SJSA1 (cell line): ENCODE measurements around the gene NLRP9. TPM values are rescaled to one million over a fixed set of nuclear protein-coding genes. Genes with fewer than 3 reads are reported as not detected.

Experiments
- DNase-seq, 2 experiments: peaks; one replicate each; pipeline ENCODE4 v3.0.0-alpha.2; 2015 to 2020; ENCODE audit warnings: low spot score in 2 of 2, low read depth in 1 of 2
- H3K27ac ChIP-seq: fragments of 250-450 bp; sonication (Bioruptor Pico); 2 replicates; pipeline ENCODE4 v1.5.1; 2020; ENCODE audit warnings: mild to moderate bottlenecking, moderate library complexity
- H3K27me3 ChIP-seq: fragments of 250-450 bp; sonication (Bioruptor Pico); replicated peaks from 2 replicates; pipeline ENCODE4 v1.5.1; 2020; ENCODE audit warnings: mild to moderate bottlenecking, moderate library complexity
- H3K36me3 ChIP-seq: fragments of 250-450 bp; sonication (Bioruptor Pico); 2 replicates; pipeline ENCODE4 v1.5.1; 2020; ENCODE audit warnings: mild to moderate bottlenecking
- H3K4me1 ChIP-seq: fragments of 250-450 bp; sonication (Bioruptor Pico); replicated peaks from 2 replicates; pipeline ENCODE4 v1.6.1; 2021; ENCODE audit warnings: mild to moderate bottlenecking
- H3K4me3 ChIP-seq: fragments of 250-450 bp; sonication (Bioruptor Pico); 2 replicates; pipeline ENCODE4 v1.5.1; 2020; ENCODE audit warnings: mild to moderate bottlenecking
- H3K9me3 ChIP-seq: fragments of 250-450 bp; sonication (Bioruptor Pico); replicated peaks from 2 replicates; pipeline ENCODE4 v1.5.1; 2020; ENCODE audit warnings: mild to moderate bottlenecking
- total RNA-seq: library from RNA; depleted of rRNA; stranded (reverse); fragments of >200 nt; shearing (Covaris generic); gene quantifications from 2 replicates; pipeline ENCODE4 v1.2.3, GENCODE V29; 2014

The NLRP9 gene
- total RNA-seq, 1 experiment from 2014 or later = not detected

DNA sequence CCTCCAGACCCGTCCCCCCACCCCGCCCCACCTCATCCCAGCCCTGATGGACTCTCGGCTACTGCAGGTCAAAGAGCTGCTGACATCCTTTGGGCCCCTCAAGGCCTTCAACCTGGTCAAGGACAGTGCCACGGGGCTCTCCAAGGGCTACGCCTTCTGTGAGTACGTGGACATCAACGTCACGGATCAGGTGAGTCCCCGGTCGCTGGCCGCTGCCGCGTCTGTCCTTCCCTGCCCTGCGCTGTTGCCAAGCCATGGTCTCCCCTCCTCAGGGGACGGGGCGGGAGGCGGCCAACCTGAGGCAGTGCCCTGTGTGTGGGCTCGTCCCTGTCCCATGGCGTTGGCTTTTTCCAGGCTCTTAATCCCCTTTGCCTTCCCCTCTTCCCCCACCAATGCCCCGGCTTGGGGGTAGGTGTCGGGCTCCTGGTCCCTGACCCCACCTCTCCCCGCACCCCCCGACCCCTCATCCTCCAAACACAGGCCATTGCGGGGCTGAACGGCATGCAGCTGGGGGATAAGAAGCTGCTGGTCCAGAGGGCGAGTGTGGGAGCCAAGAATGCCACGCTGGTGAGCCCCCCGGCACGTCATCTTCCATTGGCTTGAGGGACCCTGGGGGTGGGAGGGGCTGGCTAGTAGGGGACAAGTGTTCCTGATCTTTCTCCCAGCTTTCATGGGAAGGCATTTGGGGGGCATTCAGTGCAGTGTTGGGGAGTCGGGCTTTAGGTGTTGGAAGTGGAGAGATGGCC lies 69.4 kb downstream of the NLRP9 start:
- H3K4me3 ChIP-seq = no peak overlapping the region
- no peaks in the 10 kb centered on the region for H3K27me3 ChIP-seq
- no peaks in the 10 kb centered on the region for H3K9me3 ChIP-seq
- no peak overlapping the region for H3K27ac ChIP-seq
- H3K36me3 ChIP-seq = peaks cover 84% of the 10 kb centered on the region
- no peak for DNase-seq
- H3K4me1 ChIP-seq = 0 out of 2 replicates have a peak, but pooled peaks cover 4% of the 10 kb centered on the region

DNA sequence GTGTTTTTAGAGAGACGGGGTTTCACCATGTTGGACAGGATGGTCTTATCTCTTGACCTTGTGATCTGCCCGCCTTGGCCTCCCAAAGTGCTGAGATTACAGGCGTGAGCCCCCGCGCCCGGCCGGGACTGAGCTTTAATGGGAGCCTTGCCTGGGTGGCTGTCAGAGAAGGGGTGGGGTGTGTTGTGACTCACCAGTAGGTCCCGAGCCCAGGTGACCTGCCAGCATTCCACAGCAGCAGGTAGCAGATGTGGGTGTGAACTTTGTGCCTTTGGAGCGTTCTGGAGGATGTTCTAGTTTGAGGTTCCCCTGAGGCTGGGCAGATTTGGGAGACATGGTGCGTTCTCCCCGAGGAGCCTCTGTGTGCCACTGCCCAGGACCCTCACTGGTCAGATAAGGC lies 70.2 kb downstream of the NLRP9 start:
- Histone ChIP-seq H3K4me1 (0 out of 2 replicates have a peak, but pooled peaks cover 4% of the 10 kb centered on the region), H3K27ac (no peak overlapping the region), H3K9me3 (no peaks in the 10 kb centered on the region), H3K4me3 (no peak overlapping the region), H3K27me3 (no peaks in the 10 kb centered on the region), H3K36me3 (peaks cover 87% of the 10 kb centered on the region)
- DNase-seq = no peak

DNA sequence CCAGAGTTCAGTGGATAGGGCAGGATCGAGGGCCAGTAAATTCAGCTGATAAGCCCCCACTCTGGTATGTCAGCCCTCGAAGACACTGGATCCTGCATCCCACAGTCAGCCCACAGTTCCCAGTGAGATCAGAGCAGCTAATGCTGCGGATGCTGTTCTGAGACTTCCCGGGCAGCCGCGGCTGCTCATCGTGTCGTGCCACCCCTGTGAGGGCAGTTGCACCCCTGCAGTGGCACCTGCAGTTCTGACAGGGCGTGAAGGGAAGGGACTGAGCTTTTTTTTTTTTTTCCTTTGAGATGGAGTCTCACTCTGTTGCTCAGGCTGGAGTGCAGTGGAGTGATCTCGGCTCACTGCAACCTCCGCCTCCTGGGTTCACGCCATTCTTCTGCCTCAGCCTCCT lies 70.7 kb downstream of the NLRP9 start:
- H3K4me1 ChIP-seq = 0 out of 2 replicates have a peak, but pooled peaks cover 4% of the 10 kb centered on the region
- no peak overlapping the region for H3K4me3 ChIP-seq
- H3K27ac ChIP-seq = no peak overlapping the region
- H3K36me3 ChIP-seq = peaks cover 88% of the 10 kb centered on the region
- H3K27me3 ChIP-seq = no peaks in the 10 kb centered on the region
- H3K9me3 ChIP-seq = no peaks in the 10 kb centered on the region
- DNase-seq = no peak

DNA sequence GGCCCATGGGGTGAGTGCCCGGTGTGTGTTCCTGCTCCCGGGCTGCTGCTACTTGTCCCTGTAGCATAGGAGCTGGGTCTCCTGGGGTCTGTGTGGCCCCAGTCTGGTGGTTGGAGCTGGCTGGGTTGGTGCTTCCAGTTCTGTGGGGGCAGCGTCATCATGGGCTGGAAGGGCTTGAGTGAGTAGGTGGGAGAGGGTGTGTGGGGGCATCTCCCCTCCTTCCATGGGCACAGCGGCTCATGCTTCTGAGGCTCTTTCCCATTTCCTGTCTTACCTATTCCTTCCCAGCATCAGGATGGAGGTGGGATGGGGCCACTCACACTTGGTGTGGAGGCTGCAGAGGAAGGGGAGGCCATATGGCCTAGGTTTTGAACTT lies 71.2 kb downstream of the NLRP9 start:
- Histone ChIP-seq H3K4me1 (no peaks in the 10 kb centered on the region), H3K27ac (no peak overlapping the region), H3K4me3 (no peak overlapping the region), H3K27me3 (no peaks in the 10 kb centered on the region), H3K36me3 (peaks cover 86% of the 10 kb centered on the region), H3K9me3 (no peaks in the 10 kb centered on the region)
- no peak for DNase-seq

DNA sequence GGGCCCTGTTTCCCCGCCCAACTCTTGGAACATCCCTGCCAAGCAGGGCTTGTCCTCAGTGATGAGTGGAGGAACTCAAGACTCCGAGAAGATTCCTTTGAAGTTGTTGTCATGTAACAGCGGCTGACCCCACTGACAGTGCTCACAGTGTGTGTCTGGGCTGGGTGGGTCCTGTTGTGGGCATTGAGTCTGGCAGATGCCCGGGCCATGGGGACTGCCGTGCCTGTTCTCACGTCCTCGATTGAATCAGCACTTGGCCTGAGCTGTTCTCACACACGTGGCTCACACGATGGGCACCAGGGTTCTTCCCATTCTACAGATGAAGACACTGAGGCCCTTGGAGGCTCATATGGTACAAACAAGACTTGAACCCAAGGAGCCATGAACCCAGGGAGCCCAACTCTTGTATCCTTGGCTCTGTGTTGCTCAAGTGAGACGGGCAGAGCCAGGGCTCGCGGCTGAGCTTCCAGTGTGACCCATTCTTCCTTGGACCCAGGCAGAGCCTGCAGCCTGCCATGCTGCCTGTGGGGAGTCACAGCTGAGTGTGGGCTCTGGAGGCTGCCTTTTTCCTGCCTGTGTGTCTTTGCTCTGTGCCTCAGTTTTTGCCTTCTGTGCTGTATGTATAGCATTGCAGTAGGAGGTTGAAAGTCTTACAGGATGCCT lies 71.7 kb downstream of the NLRP9 start:
- Histone ChIP-seq H3K4me1 (no peaks in the 10 kb centered on the region), H3K36me3 (peaks cover 86% of the 10 kb centered on the region), H3K27ac (no peak overlapping the region), H3K4me3 (no peak overlapping the region), H3K27me3 (no peaks in the 10 kb centered on the region), H3K9me3 (no peaks in the 10 kb centered on the region)
- DNase-seq = no peak

DNA sequence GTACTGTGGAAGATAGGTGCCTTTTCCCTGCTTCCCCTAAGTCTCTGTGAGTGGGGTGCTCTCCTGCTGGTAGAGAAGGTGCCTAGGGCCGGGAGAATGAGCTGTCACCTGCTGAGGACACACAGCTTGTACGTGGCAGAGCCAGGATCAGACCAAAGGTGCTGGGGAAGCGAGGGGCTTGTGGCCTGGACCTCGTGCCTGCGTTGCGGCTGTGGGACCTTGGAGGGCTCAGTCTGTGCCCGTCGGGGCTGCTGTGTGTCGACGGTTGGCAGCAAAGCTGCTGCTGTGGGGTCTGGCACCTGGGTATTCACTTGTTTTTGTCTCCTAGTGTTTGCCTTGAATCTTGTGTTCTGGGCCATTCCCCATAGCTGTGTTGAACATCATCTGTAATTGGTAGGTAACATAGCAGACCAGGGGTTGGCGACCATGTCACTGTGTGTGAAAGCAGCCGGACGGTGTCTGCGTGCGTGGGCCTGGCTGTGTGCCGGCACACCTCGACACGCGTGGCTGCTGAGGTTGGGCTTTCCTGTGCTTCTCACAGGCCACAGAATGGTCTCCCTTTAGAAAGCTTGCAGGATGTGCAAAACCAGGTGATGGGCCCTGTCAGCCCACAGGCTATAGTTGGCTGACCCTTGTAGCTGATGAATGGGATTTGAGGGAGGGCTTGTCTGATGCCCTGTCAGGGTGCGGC lies 74.2 kb downstream of the NLRP9 start:
- Histone ChIP-seq H3K27me3 (no peaks in the 10 kb centered on the region), H3K27ac (no peak overlapping the region), H3K4me1 (no peaks in the 10 kb centered on the region), H3K36me3 (peaks cover 89% of the 10 kb centered on the region), H3K4me3 (no peak overlapping the region), H3K9me3 (no peaks in the 10 kb centered on the region)
- DNase-seq = no peak

DNA sequence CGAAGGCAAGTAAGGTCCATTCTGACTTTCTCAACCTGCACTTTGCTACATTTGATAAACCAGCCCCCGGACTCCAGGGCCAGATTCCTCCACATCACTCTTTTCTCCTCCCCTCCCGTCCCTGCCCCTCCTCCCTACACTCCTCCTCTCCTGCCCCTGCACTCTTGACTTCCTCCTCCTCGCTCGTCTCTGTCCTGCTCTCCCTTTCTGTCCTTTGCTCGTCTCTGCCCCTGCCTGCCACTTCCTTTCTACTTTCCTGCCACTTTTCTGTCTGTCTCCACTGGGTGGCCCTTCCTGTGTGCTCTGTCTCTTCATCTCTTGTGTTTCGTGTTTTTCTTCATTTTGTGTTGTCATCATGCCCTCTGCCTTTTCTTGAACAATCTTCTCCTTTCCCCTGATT lies 76.4 kb downstream of the NLRP9 start:
- H3K36me3 ChIP-seq = peaks cover 75% of the 10 kb centered on the region
- no peaks in the 10 kb centered on the region for H3K9me3 ChIP-seq
- H3K27me3 ChIP-seq = no peaks in the 10 kb centered on the region
- peaks cover 2% of the 10 kb centered on the region; the same call in 1 of the 2 replicates for H3K4me1 ChIP-seq
- H3K4me3 ChIP-seq = no peak overlapping the region
- H3K27ac ChIP-seq = no peak overlapping the region
- no peak for DNase-seq

DNA sequence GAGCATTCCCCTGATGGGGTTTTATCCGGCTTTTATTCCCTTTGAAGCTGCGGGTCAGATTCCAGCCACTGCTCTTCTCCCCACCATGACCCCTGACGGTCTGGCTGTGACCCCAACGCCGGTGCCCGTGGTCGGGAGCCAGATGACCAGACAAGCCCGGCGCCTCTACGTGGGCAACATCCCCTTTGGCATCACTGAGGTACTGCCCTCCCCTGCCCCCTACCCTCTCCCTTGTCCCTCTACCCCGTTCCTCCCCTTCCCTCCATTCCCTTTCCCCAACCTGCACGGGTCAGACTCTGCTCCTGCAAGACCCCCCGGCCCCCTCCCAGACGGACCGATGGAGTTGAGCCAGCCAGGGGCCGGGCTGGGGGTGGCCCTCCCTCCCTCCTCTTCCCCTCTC lies 77.2 kb downstream of the NLRP9 start:
- no peaks in the 10 kb centered on the region for H3K9me3 ChIP-seq
- no peak for DNase-seq
- no peak overlapping the region for H3K4me3 ChIP-seq
- no peak overlapping the region for H3K27ac ChIP-seq
- H3K4me1 ChIP-seq = peaks cover 10% of the 10 kb centered on the region; the same call in 1 of the 2 replicates
- H3K27me3 ChIP-seq = no peaks in the 10 kb centered on the region
- H3K36me3 ChIP-seq = peaks cover 75% of the 10 kb centered on the region

DNA sequence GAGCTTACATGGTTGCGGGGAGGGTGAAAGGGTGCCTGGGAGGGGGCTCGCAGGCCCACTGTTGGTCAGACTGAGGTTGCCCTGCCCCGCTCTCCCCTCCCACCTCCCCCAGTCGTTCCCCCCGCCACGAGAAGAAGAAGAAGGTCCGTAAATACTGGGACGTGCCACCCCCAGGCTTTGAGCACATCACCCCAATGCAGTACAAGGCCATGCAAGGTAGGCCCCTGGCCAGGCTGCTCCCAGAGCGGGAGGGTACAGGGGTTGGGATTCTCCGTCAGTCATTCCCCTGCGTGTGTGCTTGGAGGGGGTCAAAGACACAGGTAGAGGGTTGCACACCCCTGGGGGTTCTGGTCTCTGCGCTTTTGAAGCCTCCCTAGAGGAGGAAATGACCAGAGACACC lies 77.8 kb downstream of the NLRP9 start:
- DNase-seq = no peak
- H3K27ac ChIP-seq = no peak overlapping the region
- H3K4me3 ChIP-seq = no peak overlapping the region
- H3K4me1 ChIP-seq = peaks cover 10% of the 10 kb centered on the region; the same call in 1 of the 2 replicates
- no peaks in the 10 kb centered on the region for H3K9me3 ChIP-seq
- H3K27me3 ChIP-seq = no peaks in the 10 kb centered on the region
- H3K36me3 ChIP-seq = peaks cover 75% of the 10 kb centered on the region

DNA sequence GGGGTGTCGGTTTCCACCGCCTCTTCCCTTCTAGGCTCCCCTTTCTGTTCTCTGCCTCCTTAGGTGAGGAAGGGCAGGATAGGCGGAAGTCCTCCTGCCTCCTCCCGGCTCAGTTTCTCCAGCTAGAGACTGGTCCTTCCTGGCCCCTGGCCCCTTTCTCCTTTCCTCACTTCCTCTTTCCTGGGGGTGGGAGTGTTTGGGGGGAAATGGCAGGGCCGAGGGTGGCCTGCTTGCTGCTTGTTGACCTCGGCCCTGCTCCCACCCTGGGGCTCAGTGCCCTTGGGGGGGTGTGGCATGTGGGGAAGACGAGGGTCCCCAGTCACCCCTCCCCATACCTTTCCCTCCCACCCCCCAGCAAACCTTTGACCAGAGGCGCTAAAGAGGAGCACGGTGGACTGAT lies 78.4 kb downstream of the NLRP9 start:
- H3K27me3 ChIP-seq = no peaks in the 10 kb centered on the region
- no peak overlapping the region for H3K27ac ChIP-seq
- no peaks in the 10 kb centered on the region for H3K9me3 ChIP-seq
- DNase-seq = no peak
- no peak overlapping the region for H3K4me3 ChIP-seq
- peaks cover 10% of the 10 kb centered on the region; the same call in 1 of the 2 replicates for H3K4me1 ChIP-seq
- H3K36me3 ChIP-seq = peaks cover 79% of the 10 kb centered on the region

DNA sequence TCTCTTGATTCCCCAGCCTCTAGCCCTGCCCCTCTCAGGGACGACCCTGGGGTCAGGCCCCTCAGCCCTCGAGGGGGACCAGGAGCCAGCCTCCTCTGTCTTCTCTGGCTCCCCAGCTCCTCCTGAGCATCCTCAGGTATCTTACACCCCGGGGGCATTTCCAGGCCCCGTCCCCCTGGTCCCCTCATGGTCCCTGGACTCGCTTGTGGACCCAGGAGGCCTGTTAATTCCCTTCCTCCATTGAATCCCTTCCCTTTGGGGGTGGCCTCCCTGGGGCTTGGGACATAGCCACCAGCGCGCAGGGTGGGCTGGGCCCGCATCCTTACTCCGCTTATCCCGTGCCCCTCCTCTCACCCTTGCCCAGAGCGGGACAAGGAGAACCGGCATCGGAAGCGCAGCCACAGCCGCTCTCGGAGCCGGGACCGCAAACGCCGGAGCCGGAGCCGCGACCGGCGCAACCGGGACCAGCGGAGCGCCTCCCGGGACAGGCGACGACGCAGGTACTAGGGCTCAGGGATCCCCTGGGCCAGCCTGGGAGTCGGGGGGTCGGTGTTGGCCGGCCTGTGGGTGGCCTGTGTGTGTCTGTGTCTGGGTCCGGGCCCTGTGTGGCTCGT lies 79.2 kb downstream of the NLRP9 start:
- Histone ChIP-seq H3K4me3 (no peak overlapping the region), H3K27ac (no peak overlapping the region), H3K9me3 (no peaks in the 10 kb centered on the region), H3K27me3 (no peaks in the 10 kb centered on the region), H3K4me1 (peaks cover 10% of the 10 kb centered on the region; the same call in 1 of the 2 replicates), H3K36me3 (peaks cover 70% of the 10 kb centered on the region)
- no peak for DNase-seq
